Measurements from ENCODE around the gene PGAP3.

The PGAP3 gene

GRCh38 chr17:39716073-39716818 is 28.4 kb upstream of the PGAP3 start (continued):
- TF ChIP-seq GLIS1 (tag by site-specific recombination; IDR thresholded peaks at IDR 0.05) = peak; percentile 16; the same call in 1 of the 2 replicates
- TF ChIP-seq PATZ1 (tag by site-specific recombination; IDR thresholded peaks at IDR 0.05) = no peak
- peak; percentile 18; the same call in 1 of the 2 replicates for TF ChIP-seq ZIC2 (tag by site-specific recombination; IDR thresholded peaks at IDR 0.05)
- TF ChIP-seq ZXDB (tag by site-specific recombination; IDR thresholded peaks at IDR 0.05) = no peak

GRCh38 chr17:39715375-39716072 is 27.7 kb upstream of the PGAP3 start:
- CTCF ChIA-PET = interaction anchor here (0.6 to 0.7 kb wide), 2 partner anchors 14 to 37 kb away, joined by 3 to 4 read pairs; partner anchors contain the start of gene MIEN1
- H3K9me3 ChIP-seq (ENCODE audit: control insufficient read depth, insufficient read depth, low read depth, low read length) = no peaks in the 10 kb centered on the region
- TF ChIP-seq ATF2 (tag by site-specific recombination; IDR thresholded peaks at IDR 0.05; ENCODE audit: low read depth) (no peak), ZNF311 (tag by site-specific recombination; IDR thresholded peaks at IDR 0.05; ENCODE audit: borderline replicate concordance) (no peak), ZNF544 (tag by site-specific recombination; IDR thresholded peaks at IDR 0.05) (no peak), ZNF292 (tag by site-specific recombination; IDR thresholded peaks at IDR 0.05; ENCODE audit: borderline replicate concordance, low read depth) (no peak), ZNF416 (tag by site-specific recombination; IDR thresholded peaks at IDR 0.05) (no peak), GLIS1 (tag by site-specific recombination; IDR thresholded peaks at IDR 0.05) (no peak)
- no peaks in the 10 kb centered on the region for H3K4me1 ChIP-seq (ENCODE audit: control insufficient read depth, insufficient read depth, low read length)
- no peak overlapping the region for H3K27ac ChIP-seq (ENCODE audit: extremely low read depth, low read depth, low read length)
- POLR2A ChIA-PET = no interaction called here
- H3K36me3 ChIP-seq (ENCODE audit: control insufficient read depth in 2 of 2, insufficient read depth in 1 of 2, low read length in 2 of 2) = peaks cover 14 to 81% of the 10 kb centered on the region in 2 experiments; a peak in 2 of 3 replicates
- H3K4me3 ChIP-seq (ENCODE audit: low read depth, low read length) = no peak overlapping the region

GRCh38 chr17:39714234-39714633 is 26.4 kb upstream of the PGAP3 start:
- ChIA-PET CTCF (interaction anchor here (0.9 kb wide), 1 partner anchor 15 kb away, joined by 6 read pairs; the partner anchor contains the start of gene MIEN1), POLR2A (interaction anchor here (1.0 kb wide), 1 partner anchor 12 kb away, joined by 5 read pairs; no protein-coding TSS in a partner anchor)
- H3K9me3 ChIP-seq (ENCODE audit: control insufficient read depth, insufficient read depth, low read depth, low read length) = no peaks in the 10 kb centered on the region
- no peak overlapping the region for H3K4me3 ChIP-seq (ENCODE audit: low read depth, low read length)
- H3K4me1 ChIP-seq (ENCODE audit: control insufficient read depth, insufficient read depth, low read length) = no peaks in the 10 kb centered on the region
- no peak overlapping the region for H3K27ac ChIP-seq (ENCODE audit: extremely low read depth, low read depth, low read length)
- H3K36me3 ChIP-seq (ENCODE audit: control insufficient read depth in 2 of 2, insufficient read depth in 1 of 2, low read length in 2 of 2) = peaks cover 18 to 81% of the 10 kb centered on the region in 2 experiments
- no peak for TF ChIP-seq ZNF350 (tag by site-specific recombination; IDR thresholded peaks at IDR 0.05)
- TF ChIP-seq ZNF221 (tag by site-specific recombination; IDR thresholded peaks at IDR 0.05; ENCODE audit: borderline replicate concordance) = no peak
- no peak for TF ChIP-seq ZFP69B (tag by site-specific recombination; IDR thresholded peaks at IDR 0.05)
- TF ChIP-seq FEZF1 (tag by site-specific recombination; IDR thresholded peaks at IDR 0.05) = no peak
- no peak for TF ChIP-seq ZNF335 (tag by site-specific recombination; conservative IDR thresholded peaks at IDR 0.05)
- TF ChIP-seq ZNF555 (tag by site-specific recombination; conservative IDR thresholded peaks at IDR 0.05) = no peak
- TF ChIP-seq ZNF626 (tag by site-specific recombination; IDR thresholded peaks at IDR 0.05) = no peak
- TF ChIP-seq ZNF2 (tag by site-specific recombination; IDR thresholded peaks at IDR 0.05) = no peak
- TF ChIP-seq ZSCAN30 (tag by site-specific recombination; IDR thresholded peaks at IDR 0.05) = no peak
- no peak for TF ChIP-seq ZNF549 (tag by site-specific recombination; IDR thresholded peaks at IDR 0.05)
- TF ChIP-seq ZNF175 (tag by site-specific recombination; IDR thresholded peaks at IDR 0.05) = no peak
- TF ChIP-seq ZNF184 (tag by site-specific recombination; IDR thresholded peaks at IDR 0.05) = no peak
- no peak for TF ChIP-seq ZNF391 (tag by site-specific recombination; IDR thresholded peaks at IDR 0.05; ENCODE audit: borderline replicate concordance, low read depth)
- no peak for TF ChIP-seq ZNF791 (tag by site-specific recombination; IDR thresholded peaks at IDR 0.05)
- no peak for TF ChIP-seq OVOL3 (tag by site-specific recombination; IDR thresholded peaks at IDR 0.05)
- no peak for TF ChIP-seq TRIM28 (IDR thresholded peaks at IDR 0.05; ENCODE audit: borderline replicate concordance, low read length)
- no peak for TF ChIP-seq ZNF639 (tag by site-specific recombination; IDR thresholded peaks at IDR 0.05)
- TF ChIP-seq BCL11B (tag by site-specific recombination; IDR thresholded peaks at IDR 0.05; ENCODE audit: low read depth) = no peak

Data from HEK293 (cell line).